Effector memory CD4-positive, alpha-beta T cell (primary cell): Measurements from ENCODE around the gene HSCB.
A peak's percentile ranks its signal among the peaks of the same experiment; 100 is the strongest.
"Not testable (repeated sequence)": the region's sequence is repeated elsewhere in the genome, so short reads cannot be mapped to it uniquely, and the experiment has no call there.

Source experiments
- DNase-seq, 3 donors: peaks; one replicate each; pipeline ENCODE4 v3.0.0-alpha.2; 2020
- H3K27ac ChIP-seq: 2 replicates; pipeline ENCODE4 v1.7.0; 2013; ENCODE audit warnings: mild to moderate bottlenecking, low read length, moderate library complexity; ENCODE audit not compliant: insufficient read depth, poor library complexity, severe bottlenecking
- H3K27me3 ChIP-seq: replicated peaks from 2 replicates; pipeline ENCODE4 v1.7.0; 2013; ENCODE audit warnings: mild to moderate bottlenecking, low read length; ENCODE audit not compliant: insufficient read depth, control insufficient read depth, poor library complexity, severe bottlenecking
- H3K36me3 ChIP-seq: 2 replicates; pipeline ENCODE4 v1.7.0; 2013; ENCODE audit warnings: mild to moderate bottlenecking, low read length, moderate library complexity; ENCODE audit not compliant: control insufficient read depth, insufficient read depth
- H3K4me1 ChIP-seq: 2 replicates; pipeline ENCODE4 v1.7.0; 2013; ENCODE audit warnings: low read length, mild to moderate bottlenecking; ENCODE audit not compliant: control insufficient read depth, insufficient read depth, poor library complexity, severe bottlenecking
- H3K4me3 ChIP-seq: 2 replicates; pipeline ENCODE4 v1.7.0; 2013; ENCODE audit warnings: low read length, low read depth, mild to moderate bottlenecking; ENCODE audit not compliant: insufficient read depth, poor library complexity, severe bottlenecking
- H3K9me3 ChIP-seq: 2 replicates; pipeline ENCODE4 v1.7.0; 2013; ENCODE audit warnings: mild to moderate bottlenecking, low read length, moderate library complexity; ENCODE audit not compliant: control insufficient read depth

Gene HSCB

GRCh38 chr22:28738876-28739275 is 3.0 kb upstream of the HSCB start:
- not testable (repeated sequence) for DNase-seq, H3K4me3 ChIP-seq, H3K4me1 ChIP-seq, H3K27me3 ChIP-seq, H3K27ac ChIP-seq, H3K36me3 ChIP-seq, H3K9me3 ChIP-seq

GRCh38 chr22:28741200-28741784 is 547 bp upstream of the HSCB start:
- H3K36me3 ChIP-seq: peaks cover 7% of the 10 kb centered on the region
- peak overlapping the region; percentile 62 for H3K27ac ChIP-seq
- peaks cover 4% of the 10 kb centered on the region for H3K4me1 ChIP-seq
- peak overlapping the region; percentile 85 for H3K4me3 ChIP-seq
- DNase-seq: no peak
- no peaks in the 10 kb centered on the region for H3K9me3 ChIP-seq
- no peaks in the 10 kb centered on the region for H3K27me3 ChIP-seq

DNA sequence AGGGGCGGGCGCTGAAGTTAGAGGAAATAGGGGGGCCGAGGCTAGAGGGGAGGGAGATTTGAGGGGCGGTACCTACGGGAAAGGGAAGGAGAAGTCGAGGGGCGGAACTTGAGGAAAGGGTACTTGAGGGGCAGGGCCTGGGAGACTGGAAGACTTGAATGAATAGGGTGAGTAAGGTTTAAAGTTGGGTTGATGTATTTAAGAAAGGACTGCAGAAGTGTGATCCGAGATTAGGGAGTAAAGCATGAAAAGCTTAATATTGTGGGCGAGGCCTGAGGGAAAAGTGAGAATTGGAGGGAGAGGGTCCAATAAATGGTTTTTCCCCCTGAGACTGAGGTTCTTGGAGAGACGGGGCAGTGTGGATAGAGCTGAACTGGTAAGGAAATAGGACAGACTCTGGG is 723 bp downstream of the HSCB start:
- peak overlapping the region; percentile 85 for H3K4me3 ChIP-seq
- H3K9me3 ChIP-seq: no peaks in the 10 kb centered on the region
- peaks cover 13% of the 10 kb centered on the region for H3K36me3 ChIP-seq
- no peaks in the 10 kb centered on the region for H3K27me3 ChIP-seq
- peak in 1 of 3 donors; percentile 79 for DNase-seq
- peak overlapping the region; percentile 89 for H3K27ac ChIP-seq
- peaks cover 4% of the 10 kb centered on the region for H3K4me1 ChIP-seq

DNA sequence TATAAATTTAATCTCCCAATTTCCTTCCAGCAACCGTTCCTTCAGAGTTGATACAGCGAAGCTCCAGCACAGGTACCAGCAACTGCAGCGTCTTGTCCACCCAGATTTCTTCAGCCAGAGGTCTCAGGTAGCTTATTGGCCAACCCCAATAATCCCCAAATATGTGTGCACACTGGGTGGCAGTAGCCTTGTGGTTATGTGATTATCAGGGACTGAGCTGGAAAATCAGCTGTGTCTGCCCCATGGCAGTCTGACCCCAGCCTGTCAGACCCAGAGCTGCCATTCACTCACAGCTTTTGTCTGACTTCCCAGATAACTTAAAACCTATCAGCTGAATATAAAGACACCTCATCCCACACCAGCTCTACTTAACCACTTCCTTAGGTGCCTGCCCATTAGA is 2.0 kb downstream of the HSCB start:
- Histone ChIP-seq H3K27me3 (no peaks in the 10 kb centered on the region), H3K4me3 (no peak overlapping the region), H3K36me3 (peaks cover 14% of the 10 kb centered on the region), H3K27ac (no peak overlapping the region), H3K9me3 (no peaks in the 10 kb centered on the region), H3K4me1 (peaks cover 4% of the 10 kb centered on the region)
- DNase-seq: no peak

- H3K9me3 ChIP-seq: no peaks in the 10 kb centered on the region
- H3K27ac ChIP-seq: no peak overlapping the region
- DNase-seq: no peak
- H3K27me3 ChIP-seq: no peaks in the 10 kb centered on the region
- H3K4me1 ChIP-seq: no peaks in the 10 kb centered on the region
- H3K36me3 ChIP-seq: peaks cover 11% of the 10 kb centered on the region
- H3K4me3 ChIP-seq: no peak overlapping the region
These were observed 8.6 kb downstream of the HSCB start for GRCh38 chr22:28750471-28750881.

GRCh38 chr22:28754512-28754911 is 12.7 kb downstream of the HSCB start:
- DNase-seq, H3K4me3 ChIP-seq, H3K27ac ChIP-seq, H3K27me3 ChIP-seq, H3K4me1 ChIP-seq, H3K36me3 ChIP-seq, H3K9me3 ChIP-seq: not testable (repeated sequence)

- DNase-seq: no peak
- H3K9me3 ChIP-seq: no peaks in the 10 kb centered on the region
- H3K36me3 ChIP-seq: no peaks in the 10 kb centered on the region
- H3K27me3 ChIP-seq: no peaks in the 10 kb centered on the region
- no peak overlapping the region for H3K4me3 ChIP-seq
- no peaks in the 10 kb centered on the region for H3K4me1 ChIP-seq
- H3K27ac ChIP-seq: no peak overlapping the region
These were observed 18.2 kb downstream of the HSCB start for GRCh38 chr22:28759861-28760560.

- Histone ChIP-seq H3K9me3 (no peaks in the 10 kb centered on the region), H3K4me3 (no peak overlapping the region), H3K36me3 (no peaks in the 10 kb centered on the region), H3K27me3 (no peaks in the 10 kb centered on the region), H3K27ac (no peak overlapping the region), H3K4me1 (no peaks in the 10 kb centered on the region)
- no peak for DNase-seq
These were observed 19.6 kb downstream of the HSCB start for GRCh38 chr22:28761449-28761755.

- H3K27me3 ChIP-seq, H3K4me3 ChIP-seq, H3K9me3 ChIP-seq, DNase-seq, H3K36me3 ChIP-seq, H3K27ac ChIP-seq, H3K4me1 ChIP-seq: not testable (repeated sequence)
These were observed 20.2 kb downstream of the HSCB start for GRCh38 chr22:28762000-28762399.

- Histone ChIP-seq H3K9me3 (no peaks in the 10 kb centered on the region), H3K4me3 (no peak overlapping the region), H3K27ac (no peak overlapping the region), H3K4me1 (no peaks in the 10 kb centered on the region), H3K36me3 (no peaks in the 10 kb centered on the region), H3K27me3 (no peaks in the 10 kb centered on the region)
- DNase-seq: no peak
These were observed 24.8 kb downstream of the HSCB start for GRCh38 chr22:28766628-28767027.
